Measurements from ENCODE around the gene CCDC88B.

DNA sequence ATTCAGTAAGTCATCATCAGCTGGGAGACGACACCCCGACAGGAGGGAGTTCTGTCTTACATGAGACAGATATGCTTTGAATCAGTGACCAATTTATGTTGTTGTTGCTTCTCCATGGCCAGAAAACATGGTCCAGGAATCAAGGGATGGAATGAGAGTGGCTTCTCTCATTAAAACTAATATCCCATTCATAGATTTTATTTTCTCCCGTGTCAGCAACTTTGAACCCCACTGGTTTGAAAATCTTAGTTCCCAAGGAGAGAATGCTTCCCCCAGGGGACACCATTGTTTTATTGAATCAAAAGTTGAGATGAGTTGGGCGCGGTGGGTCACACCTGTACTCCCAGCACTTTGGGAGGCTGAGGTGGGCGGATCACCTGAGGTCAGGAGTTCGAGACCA lies 61.8 kb downstream of the CCDC88B start:
- no peak for TF ChIP-seq FOXP2 (optimal IDR thresholded peaks at IDR 0.05; ENCODE audit: borderline replicate concordance, extremely low read depth, extremely low read length, insufficient read depth)
- TF ChIP-seq, protein P1, sequence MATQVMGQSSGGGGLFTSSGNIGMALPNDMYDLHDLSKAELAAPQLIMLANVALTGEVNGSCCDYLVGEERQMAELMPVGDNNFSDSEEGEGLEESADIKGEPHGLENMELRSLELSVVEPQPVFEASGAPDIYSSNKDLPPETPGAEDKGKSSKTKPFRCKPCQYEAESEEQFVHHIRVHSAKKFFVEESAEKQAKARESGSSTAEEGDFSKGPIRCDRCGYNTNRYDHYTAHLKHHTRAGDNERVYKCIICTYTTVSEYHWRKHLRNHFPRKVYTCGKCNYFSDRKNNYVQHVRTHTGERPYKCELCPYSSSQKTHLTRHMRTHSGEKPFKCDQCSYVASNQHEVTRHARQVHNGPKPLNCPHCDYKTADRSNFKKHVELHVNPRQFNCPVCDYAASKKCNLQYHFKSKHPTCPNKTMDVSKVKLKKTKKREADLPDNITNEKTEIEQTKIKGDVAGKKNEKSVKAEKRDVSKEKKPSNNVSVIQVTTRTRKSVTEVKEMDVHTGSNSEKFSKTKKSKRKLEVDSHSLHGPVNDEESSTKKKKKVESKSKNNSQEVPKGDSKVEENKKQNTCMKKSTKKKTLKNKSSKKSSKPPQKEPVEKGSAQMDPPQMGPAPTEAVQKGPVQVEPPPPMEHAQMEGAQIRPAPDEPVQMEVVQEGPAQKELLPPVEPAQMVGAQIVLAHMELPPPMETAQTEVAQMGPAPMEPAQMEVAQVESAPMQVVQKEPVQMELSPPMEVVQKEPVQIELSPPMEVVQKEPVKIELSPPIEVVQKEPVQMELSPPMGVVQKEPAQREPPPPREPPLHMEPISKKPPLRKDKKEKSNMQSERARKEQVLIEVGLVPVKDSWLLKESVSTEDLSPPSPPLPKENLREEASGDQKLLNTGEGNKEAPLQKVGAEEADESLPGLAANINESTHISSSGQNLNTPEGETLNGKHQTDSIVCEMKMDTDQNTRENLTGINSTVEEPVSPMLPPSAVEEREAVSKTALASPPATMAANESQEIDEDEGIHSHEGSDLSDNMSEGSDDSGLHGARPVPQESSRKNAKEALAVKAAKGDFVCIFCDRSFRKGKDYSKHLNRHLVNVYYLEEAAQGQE (IDR thresholded peaks at IDR 0.05; ENCODE audit: insufficient read depth in 1 of 2, low read depth in 2 of 2, low read length in 2 of 2), result no peak

Measured in PFSK-1 (cell line).